Stimulated activated effector memory CD8-positive, alpha-beta T cell treated with anti-CD3 and anti-CD28 coated beads, Interleukin-12 subunit alpha, Interleukin-12 subunit beta, amount 100 ng/mL, for 72 hours (primary cell): ENCODE measurements around the gene CRIM1.

Source experiments
- ATAC-seq: fragments of 150-1000 bp; cut with Tn5 transposase; 2 replicates; pipeline ENCODE4 v1.10.0; 2021
- DNase-seq, 2 donors: peaks; one replicate each; pipeline ENCODE4 v3.0.0; 2021 to 2022; ENCODE audit warnings: low spot score in 2 of 2
- H3K27ac Mint-ChIP-seq: one replicate; pipeline ENCODE4 v1.8.0; 2022; ENCODE audit warnings: mild to moderate bottlenecking, mixed read lengths
- H3K36me3 Mint-ChIP-seq: one replicate; pipeline ENCODE4 v1.8.0; 2022; ENCODE audit warnings: mild to moderate bottlenecking, mixed read lengths
- H3K4me1 Mint-ChIP-seq: one replicate; pipeline ENCODE4 v1.8.0; 2022; ENCODE audit warnings: mixed read lengths
- H3K4me3 Mint-ChIP-seq: one replicate; pipeline ENCODE4 v1.8.0; 2022; ENCODE audit warnings: mild to moderate bottlenecking, mixed read lengths
- H3K9me3 Mint-ChIP-seq: one replicate; pipeline ENCODE4 v1.8.0; 2022; ENCODE audit warnings: mixed read lengths

Gene CRIM1

GRCh38 chr2:36587556-36587955, 232.0 kb downstream of the CRIM1 start:
- H3K9me3 Mint-ChIP-seq, result no peaks in the 10 kb centered on the region
- no peak overlapping the region for H3K4me3 Mint-ChIP-seq
- peaks cover 8% of the 10 kb centered on the region for H3K4me1 Mint-ChIP-seq
- H3K36me3 Mint-ChIP-seq, result peaks cover 65% of the 10 kb centered on the region
- H3K27ac Mint-ChIP-seq, result no peak overlapping the region
- no peak for DNase-seq
- ATAC-seq, result no peak

- ATAC-seq, result no peak
- Mint-ChIP-seq H3K4me3 (no peak overlapping the region), H3K4me1 (peaks cover 14% of the 10 kb centered on the region), H3K9me3 (no peaks in the 10 kb centered on the region), H3K36me3 (peaks cover 50% of the 10 kb centered on the region), H3K27ac (no peak overlapping the region)
- DNase-seq, result no peak
Measured at GRCh38 chr2:36589230-36589630, 233.7 kb downstream of the CRIM1 start.

- no peak overlapping the region for H3K27ac Mint-ChIP-seq
Measured at GRCh38 chr2:36594849-36595248, 239.3 kb downstream of the CRIM1 start.

GRCh38 chr2:36596397-36596796, 240.8 kb downstream of the CRIM1 start:
- peaks cover 36% of the 10 kb centered on the region for H3K4me1 Mint-ChIP-seq
- H3K36me3 Mint-ChIP-seq, result peaks cover 5% of the 10 kb centered on the region
- no peaks in the 10 kb centered on the region for H3K9me3 Mint-ChIP-seq
- no peak for DNase-seq
- ATAC-seq, result no peak
- H3K4me3 Mint-ChIP-seq, result peak overlapping the region; percentile 80
- H3K27ac Mint-ChIP-seq, result peak overlapping the region; percentile 86

More at GRCh38 chr2:36594849-36595248, 239.3 kb downstream of the CRIM1 start:
- H3K4me1 Mint-ChIP-seq, result peaks cover 36% of the 10 kb centered on the region
- peaks cover 12% of the 10 kb centered on the region for H3K36me3 Mint-ChIP-seq
- ATAC-seq (no peak), DNase-seq (no peak)
- no peaks in the 10 kb centered on the region for H3K9me3 Mint-ChIP-seq
- no peak overlapping the region for H3K4me3 Mint-ChIP-seq

- peaks cover 36% of the 10 kb centered on the region for H3K4me1 Mint-ChIP-seq
- no peak for ATAC-seq
Measured at GRCh38 chr2:36597003-36597531, 241.5 kb downstream of the CRIM1 start.

GRCh38 chr2:36597532-36598377, 242.2 kb downstream of the CRIM1 start, which contains the start of gene FEZ2:
FEZ2 (minus strand) TSS chr2:36598168; CDS start chr2:36598142, 26 bp downstream.
- Mint-ChIP-seq H3K27ac (peak within 1 kb of the TSS; percentile 86), H3K4me3 (peak within 1 kb of the TSS; percentile 80), H3K4me1 (peaks cover 36% of the 10 kb centered on the region), H3K9me3 (no peaks in the 10 kb centered on the region), H3K36me3 (peaks cover 5% of the 10 kb centered on the region)
- DNase-seq, result peak; percentile 61 to 88
- ATAC-seq, result peak; percentile 96

More at GRCh38 chr2:36597003-36597531, 241.5 kb downstream of the CRIM1 start:
- Mint-ChIP-seq H3K4me3 (peak overlapping the region; percentile 80), H3K9me3 (no peaks in the 10 kb centered on the region), H3K27ac (peak overlapping the region; percentile 86), H3K36me3 (peaks cover 5% of the 10 kb centered on the region)
- DNase-seq, result no peak
